Left ventricle myocardium inferior (tissue), 1 donor: ENCODE data around the gene SPNS1. TPM values are rescaled to one million over a fixed set of nuclear protein-coding genes. Genes with fewer than 3 reads are reported as not detected.
"Not testable (repeated sequence)": the region's sequence is repeated elsewhere in the genome, so short reads cannot be mapped to it uniquely, and the experiment has no call there.

Experiments used
- DNase-seq: peaks from one replicate; pipeline ENCODE4 v3.0.0-alpha.2; 2020
- H3K27ac ChIP-seq: fragments of 200-600 bp; replicated peaks from 2 replicates; pipeline ENCODE4 v1.8.0; 2021
- H3K27me3 ChIP-seq: fragments of 200-600 bp; 2 replicates; pipeline ENCODE4 v1.8.0; 2021; ENCODE audit warnings: low read depth
- H3K36me3 ChIP-seq: fragments of 200-600 bp; 2 replicates; pipeline ENCODE4 v1.8.0; 2021
- H3K4me1 ChIP-seq: fragments of 200-600 bp; 2 replicates; pipeline ENCODE4 v1.8.0; 2021
- H3K4me3 ChIP-seq: fragments of 200-600 bp; 2 replicates; pipeline ENCODE4 v1.8.0; 2021; ENCODE audit warnings: mild to moderate bottlenecking, moderate library complexity
- H3K9me3 ChIP-seq: fragments of 200-600 bp; replicated peaks from 2 replicates; pipeline ENCODE4 v1.8.0; 2021
- CTCF ChIP-seq: fragments of 200-600 bp; IDR thresholded peaks from 2 replicates; pipeline ENCODE4 v1.8.0; 2021; ENCODE audit warnings: antibody characterized with exemption, mild to moderate bottlenecking, borderline replicate concordance
- intact Hi-C: fragments of 100-400 bp; cut with micrococcal nuclease; formaldehyde crosslinking; loops from one replicate; pipeline ENCODE4 v1.11.0; 2022
- total RNA-seq: library from RNA; stranded (reverse); fragmentation: NEBNext Ultra II Directional; extraction: Animal tissue kit (Norgen Biotek cat#: 25700); gene quantifications from one replicate; pipeline ENCODE4 v1.2.1, GENCODE V29; 2021
- donor health status: DM: no; HTN: yes; CAD: no; lungs with severe emphysema.

Gene SPNS1
- total RNA-seq, 1 donor from 2014 or later = 16.5 TPM

- H3K36me3 ChIP-seq = peaks cover 8% of the 10 kb centered on the region
- H3K27ac ChIP-seq = no peak overlapping the region
- no peaks in the 10 kb centered on the region for H3K4me1 ChIP-seq
- peaks cover 29% of the 10 kb centered on the region for H3K27me3 ChIP-seq
- DNase-seq = no peak
- intact Hi-C loops = no loop called here
- H3K4me3 ChIP-seq = no peak overlapping the region
- no peak for TF ChIP-seq CTCF
- peaks cover 1% of the 10 kb centered on the region for H3K9me3 ChIP-seq
Observed at GRCh38 chr16:28992496-28992895, 17.9 kb downstream of the SPNS1 start.

- Histone ChIP-seq H3K27me3 (peaks cover 41% of the 10 kb centered on the region), H3K36me3 (no peaks in the 10 kb centered on the region), H3K4me3 (no peak overlapping the region), H3K4me1 (no peaks in the 10 kb centered on the region), H3K9me3 (no peaks in the 10 kb centered on the region), H3K27ac (no peak overlapping the region)
- DNase-seq = no peak
- TF ChIP-seq CTCF = no peak
- intact Hi-C loops = no loop called here
Observed at GRCh38 chr16:28998837-28999236, 24.3 kb downstream of the SPNS1 start.

GRCh38 chr16:28999577-28999976, 25.0 kb downstream of the SPNS1 start:
- Histone ChIP-seq H3K27me3 (peaks cover 37% of the 10 kb centered on the region), H3K36me3 (no peaks in the 10 kb centered on the region), H3K4me1 (no peaks in the 10 kb centered on the region), H3K27ac (no peak overlapping the region), H3K4me3 (no peak overlapping the region), H3K9me3 (no peaks in the 10 kb centered on the region)
- TF ChIP-seq CTCF = no peak
- intact Hi-C loops = no loop called here
- no peak for DNase-seq

- Histone ChIP-seq H3K4me1 (no peaks in the 10 kb centered on the region), H3K36me3 (no peaks in the 10 kb centered on the region), H3K27me3 (peaks cover 34% of the 10 kb centered on the region), H3K9me3 (no peaks in the 10 kb centered on the region), H3K4me3 (no peak overlapping the region), H3K27ac (no peak overlapping the region)
- intact Hi-C loops = no loop called here
- DNase-seq = no peak
- TF ChIP-seq CTCF = no peak
Observed at GRCh38 chr16:29000019-29000418, 25.4 kb downstream of the SPNS1 start.

- DNase-seq, H3K4me3 ChIP-seq, intact Hi-C loops, H3K36me3 ChIP-seq, H3K9me3 ChIP-seq, H3K4me1 ChIP-seq, H3K27ac ChIP-seq: not testable (repeated sequence)
- peaks cover 18% of the 10 kb centered on the region for H3K27me3 ChIP-seq
Observed at GRCh38 chr16:29004496-29005139, 30.0 kb downstream of the SPNS1 start.

GRCh38 chr16:29007730-29008593, 33.4 kb downstream of the SPNS1 start:
- no peak overlapping the region for H3K27ac ChIP-seq
- no peak overlapping the region for H3K4me3 ChIP-seq
- H3K4me1 ChIP-seq = no peaks in the 10 kb centered on the region
- intact Hi-C loops = no loop called here
- peaks cover 15% of the 10 kb centered on the region for H3K27me3 ChIP-seq
- no peak for TF ChIP-seq CTCF
- DNase-seq = no peak
- no peaks in the 10 kb centered on the region for H3K9me3 ChIP-seq
- H3K36me3 ChIP-seq = no peaks in the 10 kb centered on the region
